NCI-H1417 (cell line): Measurements from ENCODE around the gene CNGB1.
A peak's percentile ranks its signal among the peaks of the same experiment; 100 is the strongest.
"Not testable (repeated sequence)": the region's sequence is repeated elsewhere in the genome, so short reads cannot be mapped to it uniquely, and the experiment has no call there.

Experiments used
- DNase-seq, 3 experiments: peaks; one replicate each; lab custom pipeline; 2025; lab: John Stamatoyannopoulos, UW

Gene CNGB1

DNA sequence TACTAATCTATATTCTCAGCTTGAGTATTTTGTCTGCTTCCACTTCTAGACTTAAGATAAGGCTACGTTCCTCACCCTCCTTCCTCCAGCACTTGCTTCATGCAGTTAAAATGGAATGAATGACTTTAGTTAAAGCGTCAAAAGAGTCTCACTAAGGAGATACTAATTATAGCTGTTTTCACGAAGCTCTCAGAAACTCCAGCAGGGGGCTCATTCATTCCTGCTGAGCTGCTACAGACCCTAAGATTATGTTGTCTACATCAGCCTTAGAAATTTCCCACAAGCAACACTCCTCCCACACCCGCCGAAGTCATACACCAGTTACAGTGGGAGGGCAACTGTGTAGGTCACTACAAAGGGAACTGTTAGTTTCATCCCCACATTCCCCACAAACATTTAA is 111.6 kb downstream of the CNGB1 start:
- peak in 2 of 3 experiments; percentile 50 to 79 for DNase-seq

DNA sequence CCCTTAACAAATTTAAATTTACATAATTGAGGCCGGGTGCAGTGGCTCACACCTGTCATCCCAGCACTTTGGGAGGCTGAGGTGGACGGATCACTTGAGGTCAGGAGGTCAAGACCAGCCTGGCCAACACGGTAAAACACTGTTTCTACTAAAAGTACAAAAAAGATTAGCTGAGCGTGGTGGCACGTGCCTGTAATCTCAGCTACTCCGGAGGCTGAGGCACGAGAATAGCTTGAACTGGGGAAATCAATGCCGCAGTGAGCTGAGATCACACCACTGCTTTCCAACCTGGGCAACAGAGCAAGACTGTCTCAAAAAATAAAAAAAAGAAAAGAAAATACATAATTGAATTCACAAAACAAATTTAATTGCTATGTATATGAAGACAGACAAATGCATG is 112.3 kb downstream of the CNGB1 start:
- no peak for DNase-seq

DNA sequence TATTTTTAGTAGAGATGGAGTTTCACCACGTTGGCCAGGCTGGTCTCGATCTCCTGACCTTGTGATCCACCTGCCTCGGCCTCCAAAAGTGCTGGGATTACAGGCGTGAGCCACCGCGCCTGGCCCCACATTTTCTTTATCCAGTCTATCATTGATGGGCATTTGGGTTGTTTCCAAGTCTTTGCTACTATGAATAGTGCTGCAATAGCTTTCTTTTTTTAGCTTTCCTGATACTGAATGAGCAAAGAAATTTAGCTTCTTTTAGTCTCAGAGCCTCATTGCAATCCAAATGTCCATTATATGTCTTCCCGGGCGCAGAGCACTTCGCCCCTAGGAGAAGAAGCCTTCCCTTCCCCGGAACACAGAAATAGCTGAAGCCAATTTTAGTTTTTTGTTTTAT is 112.9 kb downstream of the CNGB1 start:
- not testable (repeated sequence) for DNase-seq

DNA sequence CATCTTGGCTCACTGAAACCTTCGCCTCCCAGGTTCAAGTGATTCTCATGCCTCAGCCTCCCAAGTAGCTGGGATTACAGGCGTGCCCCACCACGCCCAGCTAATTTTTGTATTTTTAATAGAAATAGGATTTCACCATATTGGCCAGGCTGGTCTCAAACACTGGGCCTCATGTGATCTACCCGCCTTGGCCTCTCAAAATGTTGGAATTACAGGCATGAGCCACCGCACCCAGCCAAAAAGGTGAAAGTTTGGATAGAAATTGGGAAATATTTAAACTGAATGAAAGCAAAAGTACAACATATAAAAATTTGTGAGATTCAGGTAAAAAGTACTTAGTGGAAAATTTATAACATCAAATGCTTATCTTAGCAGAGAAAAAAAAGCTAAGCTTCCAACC is 115.7 kb downstream of the CNGB1 start:
- DNase-seq, result no peak

DNA sequence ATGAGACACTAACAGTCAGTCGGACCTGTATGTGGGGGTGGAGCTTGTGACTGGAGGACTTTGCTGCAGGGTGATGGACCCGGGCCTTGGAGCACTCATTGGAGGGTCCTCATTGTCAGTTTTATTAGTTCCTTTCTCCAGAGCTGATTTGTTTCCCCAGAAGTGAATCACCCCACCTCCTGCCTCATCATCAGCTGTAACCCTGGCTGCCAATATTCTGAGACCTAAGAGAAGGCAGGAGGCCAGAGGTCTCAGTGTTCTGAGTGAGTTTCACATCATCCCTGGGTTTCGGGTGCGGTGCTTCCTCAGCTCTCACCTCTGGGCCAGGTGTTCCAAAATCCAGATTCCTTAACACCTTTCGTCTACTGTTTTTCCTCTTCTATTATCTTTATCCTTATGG is 118.7 kb downstream of the CNGB1 start:
- no peak for DNase-seq

DNA sequence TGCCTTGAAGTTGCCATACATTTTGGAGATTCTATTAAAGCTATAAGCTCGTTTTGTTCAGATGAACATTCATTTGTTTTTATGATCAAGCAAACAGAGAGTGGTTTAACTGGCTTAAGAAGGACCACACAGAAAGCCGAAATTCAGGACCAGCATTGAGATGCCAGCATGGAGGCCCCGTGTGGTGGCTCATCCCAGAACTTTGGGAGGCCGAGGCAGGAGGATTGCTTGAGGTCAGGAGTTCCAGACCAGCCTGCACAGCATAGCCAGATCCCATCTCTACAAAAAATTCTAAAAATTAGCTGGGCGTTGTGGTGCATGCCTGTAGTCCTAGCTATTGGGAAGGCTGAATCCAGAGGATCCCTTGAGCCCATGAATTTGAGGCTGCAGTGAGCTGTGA is 122.7 kb downstream of the CNGB1 start:
- no peak for DNase-seq

DNA sequence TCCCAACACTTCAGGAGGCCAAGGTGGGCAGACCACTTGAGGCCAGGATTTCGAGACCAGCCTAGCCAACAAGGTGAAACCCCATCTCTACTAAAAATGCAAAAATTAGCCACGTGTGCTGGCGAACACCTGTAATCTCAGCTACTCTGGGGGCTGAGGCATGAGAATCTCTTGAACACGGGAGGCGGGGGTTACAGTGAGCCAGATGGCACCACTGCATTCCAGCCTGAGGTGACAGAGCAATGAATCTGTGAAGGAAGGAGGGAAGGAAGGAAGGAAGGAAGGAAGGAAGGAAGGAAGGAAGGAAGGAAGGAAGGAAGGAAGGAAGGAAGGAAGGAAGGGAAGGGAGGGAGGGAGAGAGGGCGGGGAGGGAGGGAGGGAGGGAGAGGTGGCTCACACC is 124.0 kb downstream of the CNGB1 start:
- DNase-seq, result not testable (repeated sequence)

DNA sequence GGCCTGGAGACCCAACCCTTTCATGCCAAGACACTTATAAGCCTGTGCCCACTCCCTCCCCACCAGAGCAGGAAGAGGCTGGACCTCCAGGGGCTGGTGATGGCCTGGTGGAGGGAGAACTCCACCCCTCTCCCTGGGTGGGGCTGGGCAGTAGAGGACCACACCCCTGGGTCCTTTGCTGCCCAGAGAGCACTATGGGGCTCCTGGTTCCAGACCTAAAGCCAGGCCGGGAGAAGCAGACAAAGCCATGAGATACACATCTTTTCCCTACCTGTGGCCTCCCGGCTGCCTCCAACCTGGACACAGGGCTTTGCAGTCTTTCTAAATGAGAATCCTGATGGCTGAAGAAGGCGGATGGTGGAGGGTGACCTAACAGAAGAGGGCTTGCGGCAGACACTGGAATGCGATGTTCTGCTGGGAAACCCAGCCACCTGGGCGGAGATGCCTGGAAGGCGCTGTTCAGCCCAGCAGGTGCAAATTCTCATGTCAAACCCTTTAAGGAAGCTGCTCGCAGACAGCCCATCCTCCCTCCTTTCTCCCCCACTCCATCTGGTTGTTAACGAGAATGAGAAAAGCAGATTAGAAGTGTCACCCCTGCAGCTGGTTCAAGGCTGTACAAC is 124.7 kb downstream of the CNGB1 start:
- peak; percentile 47 to 82 (median 65) for DNase-seq

DNA sequence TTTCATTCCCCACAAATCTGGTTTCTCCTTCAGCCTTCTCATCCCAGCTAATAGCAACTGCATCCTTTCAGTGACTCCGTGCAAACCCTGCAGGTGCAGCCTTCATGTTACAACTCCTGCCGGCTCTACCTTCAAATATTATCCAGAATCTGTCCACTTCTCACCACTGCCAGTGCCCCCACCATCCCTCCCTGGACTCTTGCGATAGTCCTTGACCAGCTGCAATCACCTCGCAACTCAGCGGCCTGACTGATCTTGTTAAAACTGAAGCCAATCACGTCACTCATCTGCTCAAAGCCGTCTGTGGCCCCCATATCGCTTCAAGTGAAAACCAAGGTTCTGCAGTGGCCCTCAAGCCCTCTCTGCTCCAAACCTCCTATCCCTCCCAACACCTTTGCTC is 125.8 kb downstream of the CNGB1 start:
- no peak for DNase-seq

DNA sequence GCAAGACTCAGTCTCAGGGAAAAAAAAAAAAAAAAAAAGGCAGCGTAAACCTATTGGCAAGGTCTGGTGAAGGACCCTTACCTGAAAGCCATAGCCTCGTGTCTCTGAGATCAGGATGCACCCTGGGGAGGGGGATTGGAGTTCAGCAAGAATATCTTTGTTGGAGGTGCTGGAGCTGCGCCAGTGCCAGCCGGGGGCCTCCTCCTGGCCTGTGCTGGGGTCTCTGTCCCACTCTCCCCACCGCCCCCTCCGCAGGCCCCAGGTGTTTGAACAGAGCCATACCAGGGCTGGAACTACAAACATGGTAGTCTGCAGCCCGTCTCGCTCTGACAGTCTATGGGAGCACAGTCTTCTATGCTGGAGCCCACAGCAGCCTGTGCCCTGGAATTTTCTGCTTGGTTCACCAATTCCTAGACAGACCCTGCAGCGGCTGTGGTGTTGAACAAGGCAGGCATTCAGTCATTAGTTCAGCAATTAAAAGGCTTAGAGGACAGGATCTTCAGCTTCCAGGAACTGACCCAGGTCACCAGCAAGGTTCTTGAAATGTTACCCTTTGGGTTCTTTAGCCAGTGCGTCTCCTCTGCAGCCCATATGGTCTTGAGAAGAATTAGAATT is 126.4 kb downstream of the CNGB1 start:
- DNase-seq, result no peak

DNA sequence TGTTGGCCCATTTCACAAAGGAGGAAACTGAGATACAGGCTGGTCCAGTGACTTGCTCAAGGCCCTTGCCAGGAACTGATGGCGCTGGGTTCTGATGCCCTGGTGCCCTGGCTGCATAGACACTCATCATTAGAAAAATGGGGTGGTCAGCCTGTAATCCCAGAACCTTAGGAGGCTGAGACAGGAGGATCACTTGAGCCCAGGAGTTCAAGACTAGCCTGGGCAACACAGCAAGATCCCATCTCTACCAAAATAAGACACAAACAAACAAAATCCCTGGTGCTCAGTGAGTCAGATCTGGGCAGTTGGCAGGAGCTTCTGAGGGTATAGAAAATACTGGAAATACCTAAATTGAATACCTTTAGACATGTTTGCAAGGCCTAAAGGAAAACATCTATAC is 127.5 kb downstream of the CNGB1 start:
- no peak for DNase-seq

DNA sequence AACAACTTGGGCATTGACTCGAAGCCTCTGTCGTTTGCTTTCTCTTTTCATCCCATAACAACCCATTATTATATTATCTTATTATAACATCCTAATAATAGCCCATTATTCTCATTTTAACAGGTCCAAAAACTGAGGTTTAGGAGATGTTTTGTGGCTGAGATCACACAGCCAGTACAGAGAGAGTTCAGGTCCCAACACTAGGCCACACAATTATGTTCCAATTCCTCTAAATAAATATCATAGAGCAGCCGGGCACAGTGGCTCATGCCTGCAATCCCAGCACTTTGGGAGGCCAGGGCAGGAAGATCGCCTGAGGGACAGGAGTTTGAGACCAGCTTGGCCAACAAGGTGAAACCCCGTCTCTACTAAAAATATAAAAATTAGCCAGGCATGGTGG is 128.3 kb downstream of the CNGB1 start:
- DNase-seq, result no peak

DNA sequence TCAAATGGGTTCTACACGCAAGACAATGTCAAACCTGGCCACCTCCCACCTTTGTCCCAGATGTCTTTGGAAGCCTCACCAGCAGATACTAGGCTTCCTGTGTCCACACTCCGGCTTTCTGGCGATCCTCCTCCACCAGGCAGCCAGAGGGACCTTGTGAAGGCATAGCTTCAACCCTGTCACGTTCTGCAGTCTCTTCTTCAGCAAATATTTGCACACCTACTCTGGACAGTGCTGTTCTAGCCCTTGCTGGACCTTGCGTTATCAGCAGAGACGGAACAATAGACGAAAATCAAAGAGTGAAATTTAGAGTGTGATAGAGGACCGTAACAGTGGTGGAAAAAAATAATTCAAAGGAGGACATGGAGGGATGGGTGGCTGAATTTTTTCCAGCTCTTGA is 130.1 kb downstream of the CNGB1 start:
- DNase-seq, result no peak

DNA sequence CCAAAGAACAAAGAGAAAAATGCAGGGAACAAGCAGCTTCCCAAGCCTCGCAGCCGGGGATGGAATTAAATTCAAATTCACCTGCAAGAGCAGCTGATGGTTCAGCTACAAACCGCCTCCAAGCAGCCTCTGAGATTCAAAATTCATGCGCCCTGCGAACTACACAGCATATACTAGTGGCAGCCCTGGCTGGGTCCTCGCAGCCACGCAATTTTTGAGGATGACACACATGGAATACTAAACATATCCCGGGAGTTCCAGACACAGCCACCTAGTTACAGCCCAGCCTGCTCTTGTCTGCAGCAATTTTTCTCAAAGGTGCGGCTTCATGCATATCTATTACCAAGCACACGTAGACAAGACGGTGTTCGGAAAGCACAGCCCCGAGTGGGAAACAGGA is 132.8 kb downstream of the CNGB1 start:
- peak in 1 of 3 experiments; percentile 2 for DNase-seq

DNA sequence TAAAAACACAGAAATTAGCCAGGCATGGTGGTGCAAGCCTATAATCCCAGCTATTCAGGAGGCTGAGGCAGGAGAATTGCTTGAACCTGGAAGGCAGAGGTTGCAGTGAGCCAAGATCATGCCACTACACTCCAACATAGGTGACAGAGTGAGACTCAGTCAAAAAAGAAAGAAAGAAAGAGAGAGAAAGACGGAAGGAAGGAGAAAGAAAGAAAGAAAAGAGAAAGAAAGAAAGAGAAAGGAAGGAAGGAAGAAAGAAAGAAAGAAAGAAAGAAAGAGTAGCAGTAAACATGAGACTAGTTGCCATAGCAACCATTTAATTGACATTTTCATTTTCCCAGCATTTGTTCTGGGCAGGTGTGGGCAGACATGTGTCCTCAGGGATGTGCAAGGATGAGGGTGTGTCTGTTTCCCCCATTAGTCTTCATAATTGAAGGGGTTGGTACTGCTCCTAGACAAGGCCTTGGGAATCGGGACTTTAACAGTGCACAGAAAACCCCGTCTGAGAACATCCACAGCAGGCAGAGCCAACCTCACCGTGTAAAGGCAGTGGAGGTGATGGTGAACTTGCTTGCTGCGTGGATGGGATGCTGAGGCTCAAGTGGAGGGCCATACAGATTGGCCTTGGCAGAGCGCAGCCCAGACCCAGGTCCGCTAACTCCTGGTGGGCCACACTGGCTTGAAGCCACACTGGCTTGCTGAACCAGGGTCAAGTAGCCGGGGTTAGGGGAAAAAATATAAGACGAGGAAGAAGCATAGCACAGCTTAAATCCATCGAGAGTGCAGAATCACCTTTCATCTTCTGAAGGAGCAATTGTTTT is 133.4 kb downstream of the CNGB1 start:
- peak; percentile 15 to 63 (median 20) for DNase-seq

DNA sequence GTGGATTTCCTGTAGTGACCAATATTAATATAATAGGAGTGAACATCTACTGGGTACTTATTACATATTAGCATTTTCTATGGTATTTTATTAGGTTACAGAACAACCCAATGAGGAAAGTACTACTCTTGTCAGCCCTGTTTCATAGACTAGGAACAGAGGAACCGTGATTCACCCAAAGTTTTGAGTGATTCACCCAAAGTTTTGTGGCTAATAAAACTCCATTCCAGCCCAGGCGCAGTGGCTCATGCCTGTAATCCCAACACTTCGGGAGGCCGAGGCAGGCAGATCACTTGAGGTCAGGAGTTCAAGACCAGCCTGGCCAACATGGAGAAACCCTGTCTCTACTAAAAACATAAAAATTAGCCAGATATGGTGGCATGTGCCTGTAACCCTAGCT is 135.5 kb downstream of the CNGB1 start:
- DNase-seq, result not testable (repeated sequence)

DNA sequence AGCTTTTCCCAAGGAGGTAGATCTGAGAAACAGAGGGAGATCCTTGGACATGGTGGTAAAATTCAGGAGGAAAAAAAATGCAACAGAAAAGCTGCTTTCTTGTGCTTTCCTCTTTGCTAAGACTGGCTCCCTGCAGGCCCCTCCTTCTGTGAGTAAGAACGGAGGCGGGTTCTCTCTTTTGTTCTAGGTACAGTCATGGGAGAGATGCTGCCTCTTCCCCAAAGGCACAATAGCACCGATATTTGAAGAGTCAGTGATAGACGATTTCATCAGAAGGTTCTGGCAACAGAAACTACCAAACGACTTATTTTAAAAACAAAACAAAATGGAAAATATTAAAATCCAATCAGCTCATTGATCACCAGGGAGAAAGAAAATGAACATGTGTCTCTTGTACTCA is 136.0 kb downstream of the CNGB1 start:
- no peak for DNase-seq
